IPS-18a (cell line): Measurements from ENCODE around the gene OR1F1.
"Not testable (repeated sequence)": the region's sequence is repeated elsewhere in the genome, so short reads cannot be mapped to it uniquely, and the experiment has no call there.

Experiments
- H3K27ac ChIP-seq: one replicate; pipeline ENCODE4 v1.5.1; 2013; ENCODE audit warnings: low read length
- H3K27me3 ChIP-seq: one replicate; pipeline ENCODE4 v1.6.1; 2013; ENCODE audit warnings: mild to moderate bottlenecking, low read length; ENCODE audit not compliant: control insufficient read depth, insufficient read depth
- H3K36me3 ChIP-seq: one replicate; pipeline ENCODE4 v1.6.1; 2013; ENCODE audit warnings: low read depth, low read length; ENCODE audit not compliant: control insufficient read depth
- H3K4me1 ChIP-seq: one replicate; pipeline ENCODE4 v1.6.1; 2013; ENCODE audit warnings: low read depth, low read length; ENCODE audit not compliant: control insufficient read depth
- H3K4me3 ChIP-seq: one replicate; pipeline ENCODE4 v1.5.1; 2013; ENCODE audit warnings: low read length
- H3K9ac ChIP-seq: one replicate; pipeline ENCODE4 v1.6.1; 2013; ENCODE audit warnings: mild to moderate bottlenecking, low read length, moderate library complexity
- H3K9me3 ChIP-seq: one replicate; pipeline ENCODE4 v1.6.1; 2013; ENCODE audit warnings: low read depth, low read length; ENCODE audit not compliant: control insufficient read depth

Gene OR1F1

DNA sequence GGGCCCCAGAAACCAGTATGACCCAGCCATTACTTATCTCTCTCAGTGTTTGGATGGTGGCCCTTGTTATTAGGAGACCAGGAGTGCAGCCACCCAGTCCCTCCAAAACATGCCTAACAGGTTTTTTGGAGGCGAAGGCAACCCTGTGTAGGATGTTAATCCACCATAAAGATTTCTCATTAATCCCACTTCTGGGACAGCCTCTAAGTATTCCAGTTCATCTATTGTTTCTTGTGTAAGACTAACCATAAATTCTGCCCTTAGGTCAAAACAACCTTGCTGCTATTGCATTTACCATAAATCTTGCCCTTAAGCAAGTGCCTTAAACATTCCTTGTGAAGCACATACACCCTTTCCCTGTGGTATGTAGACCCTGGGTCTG, 21.5 kb upstream of the OR1F1 start:
- H3K4me3 ChIP-seq = no peak overlapping the region
- H3K9me3 ChIP-seq = no peaks in the 10 kb centered on the region
- H3K9ac ChIP-seq = no peak overlapping the region
- H3K27me3 ChIP-seq = peaks cover 34% of the 10 kb centered on the region
- H3K27ac ChIP-seq = no peak overlapping the region
- no peaks in the 10 kb centered on the region for H3K4me1 ChIP-seq
- no peaks in the 10 kb centered on the region for H3K36me3 ChIP-seq

DNA sequence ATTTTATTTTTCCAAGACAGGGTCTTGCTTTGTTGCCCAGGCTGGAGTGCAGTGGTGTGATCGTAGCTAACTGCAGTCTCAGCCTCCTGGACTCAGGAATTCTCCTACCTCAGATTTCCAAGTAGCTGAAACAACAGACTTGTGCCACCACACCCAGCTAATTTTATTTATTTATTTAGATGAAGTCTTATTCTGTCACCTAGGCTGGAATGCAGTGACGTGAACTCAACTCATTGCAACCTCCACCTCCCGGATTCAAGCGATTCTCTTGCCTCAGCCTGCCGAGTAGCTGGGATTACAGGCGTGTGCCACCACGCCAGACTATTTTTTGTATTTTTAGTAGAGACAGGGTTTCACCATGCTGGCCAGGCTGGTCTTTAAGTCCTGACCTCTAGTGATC, 19.3 kb upstream of the OR1F1 start:
- H3K9me3 ChIP-seq, H3K27ac ChIP-seq, H3K36me3 ChIP-seq, H3K4me1 ChIP-seq, H3K9ac ChIP-seq, H3K4me3 ChIP-seq: not testable (repeated sequence)
- peaks cover 47% of the 10 kb centered on the region for H3K27me3 ChIP-seq

DNA sequence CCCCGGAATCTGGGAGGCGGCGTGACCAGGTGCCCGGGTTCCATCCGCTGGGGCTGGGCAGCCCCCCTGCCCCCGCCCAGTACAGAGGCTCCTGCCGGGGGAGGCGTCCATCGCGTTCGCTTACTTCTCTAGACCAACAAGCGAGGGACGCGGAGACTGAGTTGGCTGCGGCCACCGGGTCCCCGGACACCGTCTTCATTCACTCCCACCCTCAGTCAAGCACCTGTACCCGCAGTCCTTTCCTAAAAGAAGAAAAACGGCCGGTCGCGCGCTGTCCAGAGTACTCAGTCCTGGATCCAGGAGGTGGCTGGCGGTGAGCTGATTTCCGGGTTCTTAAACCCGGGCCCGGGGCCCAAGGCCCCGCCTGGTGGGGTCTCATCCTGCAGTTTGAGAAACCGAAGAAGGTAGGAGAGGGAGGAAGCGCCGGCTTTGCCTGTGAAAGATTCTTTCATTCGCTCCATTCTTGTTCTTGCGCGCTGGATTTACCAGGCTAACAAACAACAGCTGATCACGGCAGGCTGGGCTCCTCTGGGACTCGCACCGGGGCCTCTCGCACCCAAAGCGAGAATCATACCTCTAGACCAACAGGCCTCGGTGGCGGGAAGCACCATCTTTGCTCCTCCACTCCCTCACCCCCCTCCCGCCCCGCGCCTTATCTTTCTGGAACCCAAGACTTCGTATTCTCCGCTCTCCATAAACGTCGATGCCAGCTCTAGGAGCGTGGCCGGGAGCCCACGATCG, 17.4 kb upstream of the OR1F1 start:
- no peak overlapping the region for H3K9ac ChIP-seq
- peaks cover 65% of the 10 kb centered on the region for H3K27me3 ChIP-seq

DNA sequence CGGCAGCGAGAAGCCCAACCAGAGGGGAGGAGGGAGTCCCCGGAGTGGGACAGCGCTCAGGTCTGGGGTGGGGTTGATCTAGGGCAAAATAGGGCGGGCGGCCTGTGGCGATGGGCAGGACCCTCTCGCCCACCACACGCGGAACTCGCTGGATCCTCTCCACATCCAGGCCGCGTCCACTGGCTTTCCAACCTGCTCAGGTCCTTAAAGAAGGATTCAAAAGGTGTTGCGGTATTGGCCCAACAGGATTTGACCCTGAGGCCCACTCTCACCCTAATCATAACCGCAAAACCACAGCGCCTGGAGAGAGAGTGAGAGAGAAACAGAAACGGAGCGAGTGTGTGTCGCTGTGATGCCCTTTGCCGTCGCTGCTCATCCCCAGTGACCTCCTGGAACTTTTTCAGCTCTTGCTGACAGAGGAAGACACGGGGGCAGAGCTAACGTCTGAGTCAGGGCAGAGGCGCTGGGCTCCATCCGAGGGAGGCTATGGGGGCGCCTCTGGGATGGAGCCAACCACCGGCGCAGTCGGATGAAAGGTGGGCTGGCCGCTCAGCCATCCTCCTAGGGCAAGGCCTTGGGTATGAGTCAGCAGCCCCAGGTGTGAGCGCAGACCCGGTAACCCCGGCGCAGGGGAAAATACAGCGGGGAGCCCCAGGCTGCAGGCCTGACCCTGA, 16.7 kb upstream of the OR1F1 start:
- no peaks in the 10 kb centered on the region for H3K9me3 ChIP-seq
- H3K4me1 ChIP-seq = peaks cover 4% of the 10 kb centered on the region
- no peak overlapping the region for H3K27ac ChIP-seq
- peaks cover 73% of the 10 kb centered on the region for H3K27me3 ChIP-seq
- peak overlapping the region; percentile 64 for H3K4me3 ChIP-seq
- H3K9ac ChIP-seq = peak overlapping the region; percentile 21
- no peaks in the 10 kb centered on the region for H3K36me3 ChIP-seq

More for the DNA sequence above, 17.4 kb upstream of the OR1F1 start:
- Histone ChIP-seq H3K36me3 (no peaks in the 10 kb centered on the region), H3K4me3 (peak overlapping the region; percentile 64), H3K27ac (no peak overlapping the region), H3K9me3 (no peaks in the 10 kb centered on the region), H3K4me1 (peaks cover 4% of the 10 kb centered on the region)

DNA sequence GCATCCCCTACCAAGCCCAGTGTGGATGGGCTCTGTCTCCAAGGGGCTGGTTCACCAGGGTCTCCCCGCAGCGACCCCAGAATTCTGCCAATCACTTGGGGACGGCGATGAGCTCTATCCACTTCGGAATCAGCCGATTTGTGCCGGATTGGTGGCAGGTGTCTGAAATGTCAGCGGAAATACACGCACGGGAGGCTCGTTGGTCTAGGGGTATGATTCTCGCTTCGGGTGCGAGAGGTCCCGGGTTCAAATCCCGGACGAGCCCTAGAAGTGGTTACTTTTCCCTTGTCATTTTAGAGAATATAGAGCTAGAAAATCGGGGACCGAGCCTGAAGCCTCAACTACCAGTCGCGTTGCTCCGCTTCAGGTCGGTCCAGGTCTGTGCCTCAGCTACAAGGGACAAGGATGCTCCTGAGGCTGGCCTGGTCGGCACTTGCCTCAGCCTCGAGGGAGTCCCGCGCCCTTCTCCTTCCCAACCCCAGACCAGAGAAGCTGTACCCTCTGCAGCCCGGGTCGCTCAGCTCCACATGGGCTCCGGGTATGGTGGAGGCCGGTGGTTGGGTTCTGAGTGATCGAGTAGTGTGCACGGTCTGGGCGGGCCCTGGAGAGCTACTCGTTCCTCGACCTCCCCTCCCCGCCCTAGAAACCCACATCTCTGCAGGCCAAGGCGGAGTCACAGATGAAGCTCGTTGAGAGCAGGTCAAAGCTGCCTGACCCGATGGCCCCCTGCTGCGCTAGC, 16.0 kb upstream of the OR1F1 start:
- H3K27me3 ChIP-seq = peaks cover 75% of the 10 kb centered on the region
- H3K4me1 ChIP-seq = peaks cover 4% of the 10 kb centered on the region
- peak overlapping the region; percentile 64 for H3K4me3 ChIP-seq
- H3K9me3 ChIP-seq = no peaks in the 10 kb centered on the region
- H3K27ac ChIP-seq = no peak overlapping the region
- H3K36me3 ChIP-seq = no peaks in the 10 kb centered on the region
- H3K9ac ChIP-seq = peak overlapping the region; percentile 21

DNA sequence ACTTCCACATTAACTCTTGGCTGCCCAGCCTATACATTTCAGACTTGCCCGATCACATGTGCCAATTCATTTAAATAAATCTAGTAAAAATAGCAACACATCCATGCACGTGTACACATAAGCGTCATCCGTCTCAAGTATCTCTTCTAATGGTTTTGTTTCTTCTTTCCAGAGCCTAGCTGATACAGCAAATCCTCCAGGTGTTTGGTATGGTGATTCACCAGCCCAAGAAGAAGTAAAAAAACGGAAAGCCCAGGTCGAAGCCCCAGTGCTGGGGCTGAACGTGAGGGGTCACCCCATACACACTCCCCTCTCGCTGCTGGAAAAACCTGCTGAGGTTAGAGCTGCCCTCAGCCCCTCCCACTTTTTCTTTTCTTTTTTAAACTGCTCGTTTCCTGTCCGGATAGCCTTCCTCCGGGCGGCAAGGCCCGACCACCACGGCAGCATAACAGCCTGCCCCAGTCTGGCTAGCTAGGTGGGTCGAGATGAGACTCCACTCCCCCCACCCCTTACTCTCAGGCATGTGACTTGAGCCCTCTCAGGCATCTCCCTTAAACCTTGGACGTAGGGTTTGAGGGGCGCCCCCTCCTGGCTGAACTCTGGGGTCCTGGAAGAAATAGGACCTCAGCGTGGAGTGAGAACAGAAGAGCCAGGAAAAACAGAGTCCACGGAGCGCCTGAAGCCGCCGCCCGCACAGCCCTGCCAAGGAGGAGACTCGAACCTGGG, 13.9 kb upstream of the OR1F1 start:
- H3K9me3 ChIP-seq = no peaks in the 10 kb centered on the region
- peak overlapping the region; percentile 39 for H3K4me3 ChIP-seq
- H3K27me3 ChIP-seq = peaks cover 65% of the 10 kb centered on the region
- no peak overlapping the region for H3K9ac ChIP-seq
- no peak overlapping the region for H3K27ac ChIP-seq
- H3K4me1 ChIP-seq = peaks cover 4% of the 10 kb centered on the region
- no peaks in the 10 kb centered on the region for H3K36me3 ChIP-seq

DNA sequence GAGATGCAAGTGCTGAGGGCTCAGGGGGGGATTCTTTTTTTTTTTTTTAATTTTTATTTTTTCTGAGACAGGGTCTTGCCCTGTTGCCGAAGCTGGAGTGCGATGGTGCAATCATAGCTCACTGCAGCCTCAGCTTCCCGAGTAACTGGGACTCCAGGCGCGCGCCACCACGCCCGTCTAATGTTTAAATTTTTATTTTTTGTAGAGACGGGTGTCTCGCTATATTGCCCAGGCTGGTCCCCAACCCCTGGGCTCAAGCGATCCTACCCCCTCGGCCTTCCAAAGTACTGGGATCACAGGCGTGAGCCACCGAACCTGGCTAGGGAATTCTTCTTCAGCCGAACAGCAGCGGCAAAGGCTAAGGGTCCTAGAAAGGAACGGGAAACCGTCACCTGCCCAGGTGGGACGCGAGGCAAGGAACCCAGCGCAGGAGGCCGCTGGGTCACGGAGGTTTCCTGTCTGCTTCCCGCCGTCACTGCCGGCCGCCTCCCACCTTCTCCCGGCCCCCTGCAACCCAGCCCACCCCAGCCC, 13.3 kb upstream of the OR1F1 start:
- no peak overlapping the region for H3K9ac ChIP-seq
- peaks cover 59% of the 10 kb centered on the region for H3K27me3 ChIP-seq
- peaks cover 4% of the 10 kb centered on the region for H3K4me1 ChIP-seq

DNA sequence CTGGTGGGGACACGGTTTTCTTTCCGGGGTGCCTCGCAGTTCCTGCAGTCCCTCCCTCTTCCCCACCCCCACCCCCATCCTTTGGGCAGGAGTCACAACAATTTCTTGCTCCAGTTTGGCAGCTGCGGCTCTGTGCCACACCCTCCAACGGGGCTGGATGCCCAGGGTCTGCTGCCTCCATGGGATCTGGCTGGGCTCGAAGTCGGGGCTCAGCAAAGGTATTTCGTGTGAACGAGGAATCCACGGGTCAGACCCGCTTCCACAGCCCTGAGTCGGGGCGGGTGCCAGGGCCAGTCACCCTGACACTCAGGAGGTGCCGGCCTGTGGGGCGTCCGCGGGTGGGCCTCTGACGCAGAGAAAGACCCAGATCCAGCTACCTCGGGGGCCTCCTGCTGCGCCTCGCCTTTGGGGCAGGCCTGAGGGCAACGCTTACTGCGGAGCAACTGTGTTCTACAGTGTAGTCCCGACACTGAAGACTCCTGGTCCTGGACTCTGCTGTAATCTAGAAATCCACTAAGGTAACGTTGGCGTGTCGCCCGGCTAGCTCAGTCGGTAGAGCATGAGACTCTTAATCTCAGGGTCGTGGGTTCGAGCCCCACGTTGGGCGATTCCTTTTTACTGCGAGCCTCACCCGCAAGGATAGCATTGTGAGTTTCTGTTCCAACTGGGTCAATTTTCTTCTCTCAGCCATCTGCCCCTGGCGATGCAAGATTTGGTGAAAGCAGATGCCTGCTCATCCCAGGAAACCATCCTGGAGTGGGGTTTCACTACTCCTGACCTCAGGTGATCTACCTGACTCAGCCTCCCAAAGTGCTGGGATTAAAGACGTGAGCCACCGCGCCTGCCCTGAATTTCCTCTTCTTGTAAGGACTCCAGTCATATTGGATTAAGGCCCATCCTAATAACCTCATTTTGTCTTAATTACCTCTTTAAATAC, 12.6 kb upstream of the OR1F1 start:
- H3K4me3 ChIP-seq = peak overlapping the region; percentile 56
- no peak overlapping the region for H3K27ac ChIP-seq
- H3K27me3 ChIP-seq = peaks cover 56% of the 10 kb centered on the region
- no peaks in the 10 kb centered on the region for H3K9me3 ChIP-seq
- no peak overlapping the region for H3K9ac ChIP-seq
- H3K4me1 ChIP-seq = peaks cover 4% of the 10 kb centered on the region
- H3K36me3 ChIP-seq = no peaks in the 10 kb centered on the region

More for the DNA sequence above, 13.3 kb upstream of the OR1F1 start:
- H3K4me3 ChIP-seq = peak overlapping the region; percentile 56
- no peak overlapping the region for H3K27ac ChIP-seq
- no peaks in the 10 kb centered on the region for H3K9me3 ChIP-seq
- no peaks in the 10 kb centered on the region for H3K36me3 ChIP-seq

DNA sequence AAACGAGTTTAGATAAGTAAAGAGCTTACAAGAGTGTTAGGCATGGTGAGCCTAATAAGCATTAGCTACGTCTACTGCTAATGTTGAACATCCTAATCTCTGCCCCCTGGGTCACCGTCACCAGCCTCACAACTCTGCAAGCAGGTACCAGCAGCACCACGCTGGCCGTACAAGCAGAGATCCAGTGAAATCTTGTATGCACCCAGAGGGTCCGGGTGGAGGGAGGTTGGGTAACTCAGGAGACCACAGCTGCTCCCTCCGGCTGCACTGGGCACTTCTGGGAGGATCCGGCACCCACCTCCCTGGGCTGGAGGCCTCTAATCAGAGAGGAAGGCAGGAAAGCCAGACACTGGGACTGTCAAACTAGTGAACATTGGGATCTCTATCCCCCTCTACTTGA, 8.4 kb upstream of the OR1F1 start:
- Histone ChIP-seq H3K36me3 (no peaks in the 10 kb centered on the region), H3K27ac (no peak overlapping the region), H3K4me1 (no peaks in the 10 kb centered on the region), H3K9me3 (no peaks in the 10 kb centered on the region), H3K27me3 (peaks cover 59% of the 10 kb centered on the region), H3K4me3 (no peak overlapping the region), H3K9ac (no peak overlapping the region)

DNA sequence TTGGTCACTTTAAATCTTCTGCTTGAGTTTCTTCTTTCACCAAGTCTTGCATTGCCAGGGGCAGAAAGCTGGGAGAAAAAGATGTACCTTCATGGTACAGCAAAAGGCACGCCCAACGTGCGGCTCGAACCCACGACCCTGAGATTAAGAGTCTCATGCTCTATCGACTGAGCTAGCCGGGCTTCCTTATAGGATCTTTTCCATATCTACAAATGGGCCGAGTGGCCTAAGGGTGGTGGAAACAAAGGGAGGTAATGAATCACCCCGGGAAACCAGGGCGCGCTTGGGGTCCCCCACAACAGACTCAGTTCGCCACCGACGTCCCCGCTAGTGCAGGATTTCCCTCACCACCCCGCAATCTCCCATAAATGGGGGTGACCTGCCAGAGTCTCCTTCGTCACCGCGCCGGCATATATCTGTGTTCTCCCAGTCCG, 7.5 kb upstream of the OR1F1 start:
- H3K4me1 ChIP-seq = no peaks in the 10 kb centered on the region
- no peak overlapping the region for H3K27ac ChIP-seq
- peak overlapping the region; percentile 39 for H3K4me3 ChIP-seq
- H3K36me3 ChIP-seq = no peaks in the 10 kb centered on the region
- no peak overlapping the region for H3K9ac ChIP-seq
- peaks cover 51% of the 10 kb centered on the region for H3K27me3 ChIP-seq
- H3K9me3 ChIP-seq = no peaks in the 10 kb centered on the region
